Heart right ventricle (tissue), 16 donors: ENCODE measurements around the gene BCL2L13. TPM values are rescaled to one million over a fixed set of nuclear protein-coding genes. Genes with fewer than 3 reads are reported as not detected.

Experiments used
- ATAC-seq, 8 donors: fragments of 200-7000 bp; cut with Tn5 transposase; one replicate each; pipeline ENCODE4 v1.9.1; 2020; ENCODE audit warnings: mild to moderate bottlenecking in 8 of 8, moderate library complexity in 8 of 8, moderate number of reproducible peaks in 1 of 8
- DNase-seq, 2 donors: peaks; one replicate each; pipeline ENCODE4 v3.0.0-alpha.2; 2020
- H3K27ac ChIP-seq, 10 donors: fragments of 200-600 bp; sonication (generic) in 2 of 10; one replicate each; pipeline versions ENCODE4 v1.5.0 to v1.8.0; 2020 to 2022; ENCODE audit warnings: mild to moderate bottlenecking in 3 of 10
- H3K27me3 ChIP-seq, 7 donors: fragments of 200-600 bp; one replicate each; pipeline ENCODE4 v1.8.0; 2021 to 2022; ENCODE audit warnings: mild to moderate bottlenecking in 2 of 7
- H3K36me3 ChIP-seq, 9 donors: fragments of 200-600 bp; sonication (generic) in 1 of 9; one replicate each; pipeline versions ENCODE4 v1.5.0 to v1.8.0; 2020 to 2022; ENCODE audit warnings: mild to moderate bottlenecking in 2 of 9
- H3K4me1 ChIP-seq, 9 donors: fragments of 200-600 bp; sonication (generic) in 1 of 9; one replicate each; pipeline versions ENCODE4 v1.5.0 to v1.8.0; 2020 to 2022; ENCODE audit warnings: mild to moderate bottlenecking in 4 of 9
- H3K4me3 ChIP-seq, 10 donors: fragments of 200-600 bp; sonication (generic) in 2 of 10; one replicate each; pipeline versions ENCODE4 v1.5.0 to v1.8.0; 2020 to 2022; ENCODE audit warnings: mild to moderate bottlenecking in 7 of 10, moderate library complexity in 2 of 10
- H3K9me3 ChIP-seq, 11 donors: fragments of 200-600 bp in 10 of 11; sonication (generic) in 2 of 11; one replicate each; pipeline versions ENCODE4 v1.5.0 to v1.8.0; 2013 to 2022; ENCODE audit warnings: mild to moderate bottlenecking in 2 of 11, control low read depth in 1 of 11, moderate library complexity in 1 of 11
- CTCF ChIP-seq, 9 donors: fragments of 200-600 bp; sonication (generic) in 2 of 9; IDR thresholded peaks; one replicate each; pipeline versions ENCODE4 v1.5.0 to v1.8.0; 2021 to 2022; ENCODE audit warnings: antibody characterized with exemption in 9 of 9, mild to moderate bottlenecking in 5 of 9, moderate library complexity in 1 of 9
- WGBS, 2 donors: extraction: QIAGEN DNeasy Blood & Tissue Kit; methylation state at CpG; one replicate each; pipeline ENCODE4 v1.1.7; 2013; ENCODE audit warnings: inconsistent platforms in 1 of 2; 5-methylcytosine and 5-hydroxymethylcytosine counted together
- intact Hi-C, 10 donors: fragments of 100-400 bp; cut with DNase I; formaldehyde crosslinking; loops; one replicate each; pipeline versions ENCODE4 v1.11.1 to v1.14.2; 2022
- polyA plus RNA-seq, 2 donors: library from polyadenylated mRNA; stranded (reverse); fragments of 200-250 nt; gene quantifications; one replicate each; pipeline ENCODE4 v1.2.3, GENCODE V29; 2013
- total RNA-seq, 10 donors: library from RNA; stranded (reverse); fragmentation: NEBNext Ultra II Directional in 3 of 10; extraction: Animal tissue kit (Norgen Biotek cat#: 25700) in 3 of 10; gene quantifications; one replicate each; pipeline versions ENCODE4 v1.2.1 to v1.2.4, GENCODE V29; 2021 to 2023
- donor health status: Arrhythmogenic right ventricular cardiomyopathy.
- donor health status: ischemic (EF 13 %, LVEDD 7.1; RV severe dilation, severe dysfunction).
- donor health status: healthy with polysubstance abuse.
- donor health status: DM: no; HTN: yes; CAD: no.
- donor health status: DM: no; HTN: no; CAD: no.
- donor health status: ischemic (EF 25% LVEDD 6.9; RV normal size, moderate dysfunction).
- donor health status: ischemic (EF 25% LVEDD 5.7; RV mildly dilated, moderate dysfunction).
- donor health status: healthy.
- donor health status: DM: yes; HTN: yes; CAD: no.
- donor health status: Ischemic cardiomyopathy.
- donor health status: ischemic (EF 35%, LVEDD 5.7; RV mildly dilated, moderate dysfunction).
- donor health status: nonischemic (EF 11% LVEDD 7.7; RV severe dilation, severe dysfunction).
- donor health status: DM: yes; HTN: yes; CAD: no.
- donor health status: PGD.
- donor health status: ischemic (EF 29% LVEDD 5.4; RV normal size, mild dysfunction).
- donor health status: nonischemic (EF 23%, LVEDD 6.1; RV moderate dilation, normal function).

The BCL2L13 gene
- total and polyA plus RNA-seq, 12 donors = 27.9 to 113 (median 88.7) TPM

GRCh38 chr22:17675584-17675983 is 37.0 kb downstream of the BCL2L13 start:
- Histone ChIP-seq H3K27me3 (no peaks in the 10 kb centered on the region), H3K4me1 (peaks cover 0 to 32% (median 15%) of the 10 kb centered on the region in 9 donors), H3K36me3 (peaks cover 0 to 13% (median 0%) of the 10 kb centered on the region in 9 donors), H3K27ac (no peak overlapping the region), H3K9me3 (no peaks in the 10 kb centered on the region), H3K4me3 (no peak overlapping the region)
- no peak for TF ChIP-seq CTCF (IDR thresholded peaks at IDR 0.05)
- 43 to 69% methylated on average over 1 of the region's 1 CpG for WGBS, 2 donors
- DNase-seq = no peak
- intact Hi-C loops = no loop called here
- no peak for ATAC-seq

GRCh38 chr22:17678817-17679385 is 40.3 kb downstream of the BCL2L13 start:
- intact Hi-C loops = no loop called here
- no peak overlapping the region for H3K27ac ChIP-seq

GRCh38 chr22:17684245-17684644 is 45.7 kb downstream of the BCL2L13 start:
- peaks cover 0 to 17% (median 3%) of the 10 kb centered on the region in 9 donors for H3K4me1 ChIP-seq
- no peaks in the 10 kb centered on the region for H3K27me3 ChIP-seq
- intact Hi-C loops = no loop called here
- no peak overlapping the region for H3K4me3 ChIP-seq
- WGBS, 2 donors = 72 to 78% methylated on average over 3 of the region's 3 CpGs
- H3K36me3 ChIP-seq = peaks cover 0 to 46% (median 9%) of the 10 kb centered on the region in 9 donors
- DNase-seq = no peak
- ATAC-seq = peak in 1 of 8 donors; percentile 41
- TF ChIP-seq CTCF (IDR thresholded peaks at IDR 0.05) = no peak
- no peaks in the 10 kb centered on the region for H3K9me3 ChIP-seq
- no peak overlapping the region for H3K27ac ChIP-seq

More at GRCh38 chr22:17678817-17679385, 40.3 kb downstream of the BCL2L13 start:
- Histone ChIP-seq H3K27me3 (no peaks in the 10 kb centered on the region), H3K4me3 (no peak overlapping the region), H3K9me3 (no peaks in the 10 kb centered on the region), H3K36me3 (peaks cover 0 to 7% (median 2%) of the 10 kb centered on the region in 9 donors), H3K4me1 (peaks cover 0 to 20% (median 5%) of the 10 kb centered on the region in 9 donors)
- TF ChIP-seq CTCF (IDR thresholded peaks at IDR 0.05) = no peak
- DNase-seq (no peak), ATAC-seq (no peak)
- 96 to 100% methylated on average over 1 of the region's 1 CpG for WGBS, 2 donors

GRCh38 chr22:17692841-17693240 is 54.3 kb downstream of the BCL2L13 start:
- peaks cover 0 to 69% (median 6%) of the 10 kb centered on the region in 9 donors for H3K36me3 ChIP-seq

More at GRCh38 chr22:17692841-17693240, 54.3 kb downstream of the BCL2L13 start:
- H3K4me3 ChIP-seq = no peak overlapping the region
- H3K27ac ChIP-seq = no peak overlapping the region
- intact Hi-C loops = no loop called here
- H3K9me3 ChIP-seq = no peaks in the 10 kb centered on the region
- 80 to 82% methylated on average over 4 of the region's 4 CpGs for WGBS, 2 donors
- TF ChIP-seq CTCF (IDR thresholded peaks at IDR 0.05) = no peak
- H3K4me1 ChIP-seq = peaks cover 0 to 5% (median 0%) of the 10 kb centered on the region in 9 donors
- DNase-seq = no peak
- ATAC-seq = no peak
- no peaks in the 10 kb centered on the region for H3K27me3 ChIP-seq
